A549 treated with AZD9567 at 1 μM for 4 hours (cell line): ENCODE measurements around the gene QPRT. TPM values are rescaled to one million over a fixed set of nuclear protein-coding genes. Genes with fewer than 3 reads are reported as not detected.

ENCODE experiments used
- total RNA-seq: library from RNA; stranded (reverse); fragments of 200-300 nt; extraction: Qiagen RNA extraction; gene quantifications from 5 replicates; pipeline ENCODE4 v1.2.3, GENCODE V29; 2022; ENCODE audit not compliant: insufficient read depth

The QPRT gene
- total RNA-seq = 0.59 to 1.3 TPM (median 1.1 TPM) in 4 of 5 replicates, not detected in the other

DNA sequence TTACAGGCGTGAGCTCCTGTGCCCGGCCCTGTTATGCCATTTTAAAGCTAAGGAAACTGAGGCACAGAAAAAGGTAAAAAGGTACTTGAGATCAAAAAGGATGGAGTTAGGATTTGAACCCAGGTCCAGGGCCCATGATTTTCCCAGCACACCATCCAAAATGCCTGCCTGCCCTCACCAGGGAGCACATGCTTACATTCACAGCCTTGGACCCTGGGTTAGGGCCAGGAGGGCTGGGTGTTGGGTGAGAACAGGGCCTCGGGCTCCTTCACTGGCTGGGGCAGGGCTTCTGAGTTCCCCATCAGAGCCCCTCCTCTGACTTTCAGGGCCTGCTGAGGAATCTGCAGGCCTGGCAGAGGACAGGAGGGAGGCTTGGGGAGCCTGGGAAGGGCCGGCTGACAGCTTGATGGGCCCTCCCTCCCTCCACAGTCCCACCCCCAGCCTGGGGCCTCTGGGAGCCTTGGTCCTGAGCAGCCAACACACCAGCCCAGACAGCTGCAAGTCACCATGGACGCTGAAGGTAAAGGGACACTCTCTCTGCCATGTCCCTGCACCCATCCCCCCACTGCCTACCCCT, at the start of gene QPRT:
Gene QPRT, plus strand, starts transcription at position 490 of the 577 bp plus-strand sequence. Its CDS starts 18 bp downstream, at position 508.

GRCh38 chr16:29663016-29663806, 15.8 kb upstream of the QPRT start, which contains the start of gene SPN:
SPN (plus strand) TSS chr16:29663247; CDS start chr16:29663729, 482 bp downstream.

DNA sequence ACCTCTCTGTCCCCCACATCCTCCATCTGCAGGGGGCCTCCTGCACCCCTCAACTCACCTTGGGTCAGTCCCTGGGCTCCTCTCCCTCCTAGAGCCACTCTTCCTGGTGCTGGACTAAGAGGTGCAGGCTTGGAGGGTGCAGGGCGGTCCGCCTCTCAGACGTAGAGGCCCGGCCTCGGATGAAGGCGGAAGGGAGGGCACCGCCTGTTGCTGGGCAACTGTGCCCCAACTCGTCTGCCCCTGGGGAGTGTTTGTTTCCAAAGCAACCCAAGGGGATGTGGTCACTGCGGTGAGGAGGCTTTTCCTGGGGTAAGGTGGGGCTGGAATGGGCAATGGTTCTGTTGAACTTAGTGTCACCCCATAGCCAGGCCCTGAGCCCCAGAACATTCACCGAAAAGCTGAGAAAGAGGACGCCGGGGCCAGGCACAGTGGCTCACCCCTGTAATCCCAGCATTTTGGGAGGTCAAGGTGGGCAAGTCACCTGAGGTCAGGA, 66.9 kb downstream of the QPRT start, which contains the start of gene C16orf54:
Gene C16orf54, minus strand, starts transcription at position 138 of the 493 bp plus-strand sequence. CDS start 1,039 bp downstream, outside the sequence.

Other genes with a start within 250 kb of the QPRT start
- gene BOLA2, start 224.8 kb upstream of the QPRT start, total RNA-seq = 14.2 to 29.8 TPM (median 27.3 TPM) in 5 replicates
- 64.6 to 95.3 TPM (median 82.5 TPM) in 5 replicates for gene SLX1B, start 224.6 kb upstream of the QPRT start, total RNA-seq
- 6.9 to 39.3 TPM (median 29.0 TPM) in 5 replicates for gene SULT1A4, start 219.3 kb upstream of the QPRT start, total RNA-seq
- gene NPIPB12, start 172.8 kb upstream of the QPRT start, total RNA-seq = 29.9 to 42.1 TPM (median 32.5 TPM) in 5 replicates
- 0.05 TPM in 1 of 5 replicates, not detected in the others for gene SPN, start 15.9 kb upstream of the QPRT start, total RNA-seq
- gene C16orf54, start 66.8 kb downstream of the QPRT start, total RNA-seq = not detected in 5 replicates
- gene ZG16, start 99.1 kb downstream of the QPRT start, total RNA-seq = not detected in 5 replicates
- gene KIF22, start 111.6 kb downstream of the QPRT start, total RNA-seq = 71.5 to 95.7 TPM (median 89.0 TPM) in 5 replicates
- 133 to 159 TPM (median 151 TPM) in 5 replicates for gene MAZ, start 127.3 kb downstream of the QPRT start, total RNA-seq
- 0.22 to 0.35 TPM (median 0.34 TPM) in 4 of 5 replicates, not detected in the other for gene PRRT2, start 133.0 kb downstream of the QPRT start, total RNA-seq
- gene PAGR1, start 137.0 kb downstream of the QPRT start, total RNA-seq = 27.3 to 42.4 TPM (median 38.8 TPM) in 5 replicates
- gene MVP, start 141.3 kb downstream of the QPRT start, total RNA-seq = 98.8 to 137 TPM (median 127 TPM) in 5 replicates
- 57.2 to 95.0 TPM (median 91.4 TPM) in 5 replicates for gene CDIPT, start 184.0 kb downstream of the QPRT start, total RNA-seq
- 15.8 to 21.0 TPM (median 20.6 TPM) in 5 replicates for gene SEZ6L2, start 220.4 kb downstream of the QPRT start, total RNA-seq
- gene ASPHD1, start 221.3 kb downstream of the QPRT start, total RNA-seq = 19.5 to 28.6 TPM (median 23.6 TPM) in 5 replicates
- 13.2 to 21.3 TPM (median 20.2 TPM) in 5 replicates for gene KCTD13, start 247.0 kb downstream of the QPRT start, total RNA-seq